ENCODE data around the gene SLC8A1. TPM values are rescaled to one million over a fixed set of nuclear protein-coding genes. Genes with fewer than 3 reads are reported as not detected.

Gene SLC8A1
- total RNA-seq, 2 experiments from 2014 or later: 0.47 to 0.59 TPM

DNA sequence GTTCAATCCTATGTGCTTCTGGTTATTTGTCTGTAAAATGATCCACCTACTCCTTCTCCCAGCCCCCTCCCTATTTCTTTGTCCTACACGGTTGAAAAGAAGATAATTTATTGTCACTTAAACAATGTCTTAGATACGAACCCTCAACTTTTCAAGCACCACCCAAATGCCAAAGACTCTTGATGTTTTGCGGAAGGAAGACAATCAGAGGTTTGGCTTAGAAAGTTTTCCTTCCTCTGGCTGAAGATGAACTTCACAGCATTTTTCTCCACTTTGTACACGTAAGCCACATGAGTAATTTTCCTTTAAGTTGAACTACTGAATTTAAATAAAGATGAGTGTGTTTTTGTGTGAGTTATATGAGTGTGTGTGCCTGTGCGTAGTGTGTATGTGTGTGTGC is 25.5 kb upstream of the SLC8A1 start:
- no peaks in the 10 kb centered on the region for H3K4me1 Mint-ChIP-seq (ENCODE audit: low read depth)
- intact Hi-C loops (cut with DNase I, micrococcal nuclease): no loop called here
- H3K27ac Mint-ChIP-seq: no peak overlapping the region
- ATAC-seq (ENCODE audit: poor library complexity) (no peak), DNase-seq (no peak)
- no peaks in the 10 kb centered on the region for H3K9me3 Mint-ChIP-seq
- H3K4me3 Mint-ChIP-seq: no peak overlapping the region
- no peaks in the 10 kb centered on the region for H3K9me3 ChIP-seq (ENCODE audit: control insufficient read depth in 1 of 2, insufficient read depth in 1 of 2, low read length in 2 of 2)
- ChIA-PET CTCF (no interaction called here), POLR2A (no interaction called here)
- H3K27me3 ChIP-seq (ENCODE audit: control insufficient read depth in 1 of 2, insufficient read depth in 2 of 2, low read length in 2 of 2): no peaks in the 10 kb centered on the region
- no peaks in the 10 kb centered on the region for H3K27me3 Mint-ChIP-seq
- H3K27ac ChIP-seq (ENCODE audit: low read depth in 1 of 2, low read length in 2 of 2): no peak overlapping the region
- TF ChIP-seq, protein P1, sequence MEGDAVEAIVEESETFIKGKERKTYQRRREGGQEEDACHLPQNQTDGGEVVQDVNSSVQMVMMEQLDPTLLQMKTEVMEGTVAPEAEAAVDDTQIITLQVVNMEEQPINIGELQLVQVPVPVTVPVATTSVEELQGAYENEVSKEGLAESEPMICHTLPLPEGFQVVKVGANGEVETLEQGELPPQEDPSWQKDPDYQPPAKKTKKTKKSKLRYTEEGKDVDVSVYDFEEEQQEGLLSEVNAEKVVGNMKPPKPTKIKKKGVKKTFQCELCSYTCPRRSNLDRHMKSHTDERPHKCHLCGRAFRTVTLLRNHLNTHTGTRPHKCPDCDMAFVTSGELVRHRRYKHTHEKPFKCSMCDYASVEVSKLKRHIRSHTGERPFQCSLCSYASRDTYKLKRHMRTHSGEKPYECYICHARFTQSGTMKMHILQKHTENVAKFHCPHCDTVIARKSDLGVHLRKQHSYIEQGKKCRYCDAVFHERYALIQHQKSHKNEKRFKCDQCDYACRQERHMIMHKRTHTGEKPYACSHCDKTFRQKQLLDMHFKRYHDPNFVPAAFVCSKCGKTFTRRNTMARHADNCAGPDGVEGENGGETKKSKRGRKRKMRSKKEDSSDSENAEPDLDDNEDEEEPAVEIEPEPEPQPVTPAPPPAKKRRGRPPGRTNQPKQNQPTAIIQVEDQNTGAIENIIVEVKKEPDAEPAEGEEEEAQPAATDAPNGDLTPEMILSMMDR (IDR thresholded peaks at IDR 0.05): no peak
- no peak overlapping the region for H3K4me3 ChIP-seq (ENCODE audit: low read length)
- H3K36me3 Mint-ChIP-seq (ENCODE audit: low read depth): no peaks in the 10 kb centered on the region
- no peaks in the 10 kb centered on the region for H3K36me3 ChIP-seq (ENCODE audit: insufficient read depth, low read length)
- H3K4me1 ChIP-seq (ENCODE audit: insufficient read depth, low read length): no peaks in the 10 kb centered on the region

DNA sequence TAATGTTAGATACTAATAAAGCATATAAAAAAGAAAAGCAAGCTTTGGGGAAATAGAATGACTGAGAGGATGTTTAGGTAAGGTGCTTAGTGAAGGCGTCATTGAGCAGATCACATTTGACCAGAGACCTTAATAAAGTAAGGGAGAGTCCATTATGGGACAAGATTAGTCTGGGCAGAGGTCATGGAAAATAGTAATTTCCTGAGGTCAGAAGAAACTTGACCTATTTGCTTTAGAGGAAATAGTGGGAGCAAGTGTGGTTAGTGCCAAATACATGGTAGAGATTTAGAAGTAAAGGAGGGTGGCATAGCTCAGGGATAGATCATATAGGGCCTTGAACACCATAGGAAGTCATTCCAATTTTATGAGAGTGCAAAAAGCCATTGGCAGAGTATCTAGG is 24.5 kb upstream of the SLC8A1 start:
- H3K4me1 Mint-ChIP-seq (ENCODE audit: low read depth): no peaks in the 10 kb centered on the region
- no peak overlapping the region for H3K4me3 ChIP-seq (ENCODE audit: low read length)
- no peaks in the 10 kb centered on the region for H3K36me3 ChIP-seq (ENCODE audit: insufficient read depth, low read length)
- H3K4me3 Mint-ChIP-seq: no peak overlapping the region
- no peak for ATAC-seq (ENCODE audit: poor library complexity)
- TF ChIP-seq, protein P1 (IDR thresholded peaks at IDR 0.05): no peak
- H3K27me3 Mint-ChIP-seq: no peaks in the 10 kb centered on the region
- H3K4me1 ChIP-seq (ENCODE audit: insufficient read depth, low read length): no peaks in the 10 kb centered on the region
- DNase-seq: no peak
- H3K9me3 ChIP-seq (ENCODE audit: control insufficient read depth in 1 of 2, insufficient read depth in 1 of 2, low read length in 2 of 2): no peaks in the 10 kb centered on the region
- ChIA-PET POLR2A (no interaction called here), CTCF (no interaction called here)
- no peaks in the 10 kb centered on the region for H3K9me3 Mint-ChIP-seq
- H3K27ac ChIP-seq (ENCODE audit: low read depth in 1 of 2, low read length in 2 of 2): no peak overlapping the region
- intact Hi-C loops (cut with DNase I, micrococcal nuclease): no loop called here
- H3K27ac Mint-ChIP-seq: no peak overlapping the region
- H3K27me3 ChIP-seq (ENCODE audit: control insufficient read depth in 1 of 2, insufficient read depth in 2 of 2, low read length in 2 of 2): no peaks in the 10 kb centered on the region
- H3K36me3 Mint-ChIP-seq (ENCODE audit: low read depth): no peaks in the 10 kb centered on the region

DNA sequence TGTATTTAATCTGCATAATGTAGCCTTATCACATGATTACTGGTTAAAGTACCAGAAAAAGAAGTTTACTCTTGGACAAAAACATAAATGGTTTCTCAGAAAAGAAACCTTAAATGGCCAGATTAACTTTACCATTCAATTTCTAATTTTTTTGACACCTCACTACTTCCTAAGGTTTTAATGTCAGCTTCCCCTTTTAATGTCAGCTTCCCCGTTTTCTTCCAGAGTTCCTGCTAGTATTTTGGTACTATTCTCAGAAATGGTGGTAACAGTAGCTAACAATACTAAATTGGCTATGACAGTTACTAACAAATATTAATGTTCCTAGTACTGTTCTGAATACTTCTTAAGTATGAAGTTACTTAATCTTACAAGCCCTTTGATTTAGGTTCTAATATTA is 22.4 kb upstream of the SLC8A1 start:
- DNase-seq (no peak), ATAC-seq (ENCODE audit: poor library complexity) (no peak)
- Mint-ChIP-seq H3K9me3 (no peaks in the 10 kb centered on the region), H3K4me1 (ENCODE audit: low read depth) (no peaks in the 10 kb centered on the region), H3K27me3 (no peaks in the 10 kb centered on the region), H3K27ac (no peak overlapping the region), H3K4me3 (no peak overlapping the region), H3K36me3 (ENCODE audit: low read depth) (no peaks in the 10 kb centered on the region)
- Histone ChIP-seq H3K4me1 (ENCODE audit: insufficient read depth, low read length) (no peaks in the 10 kb centered on the region), H3K27ac (ENCODE audit: low read depth in 1 of 2, low read length in 2 of 2) (no peak overlapping the region), H3K4me3 (ENCODE audit: low read length) (no peak overlapping the region), H3K9me3 (ENCODE audit: control insufficient read depth in 1 of 2, insufficient read depth in 1 of 2, low read length in 2 of 2) (no peaks in the 10 kb centered on the region), H3K36me3 (ENCODE audit: insufficient read depth, low read length) (no peaks in the 10 kb centered on the region), H3K27me3 (ENCODE audit: control insufficient read depth in 1 of 2, insufficient read depth in 2 of 2, low read length in 2 of 2) (no peaks in the 10 kb centered on the region)
- TF ChIP-seq, protein P1 (IDR thresholded peaks at IDR 0.05): no peak
- ChIA-PET POLR2A (no interaction called here), CTCF (no interaction called here)
- intact Hi-C loops (cut with DNase I, micrococcal nuclease): no loop called here
